Testis (tissue), 2 donors: ENCODE measurements around the gene TBX5.

Source experiments
- POLR2A ChIP-seq: fragments of 450-650 bp; IDR thresholded peaks from one replicate; pipeline ENCODE4 v1.6.1; 2017; ENCODE audit warnings: antibody characterized with exemption, mild to moderate bottlenecking, moderate library complexity
- TF ChIP-seq, protein P1 (sequence below), 3 experiments: fragments of 450-650 bp in 2 of 3; fragments of 200-600 bp in 1 of 3; sonication (generic) in 1 of 3; IDR thresholded peaks; one replicate each; pipeline ENCODE4 v1.5.1; 2016 to 2019; ENCODE audit warnings: antibody characterized with exemption in 3 of 3, mild to moderate bottlenecking in 2 of 3, moderate library complexity in 1 of 3

DNA sequence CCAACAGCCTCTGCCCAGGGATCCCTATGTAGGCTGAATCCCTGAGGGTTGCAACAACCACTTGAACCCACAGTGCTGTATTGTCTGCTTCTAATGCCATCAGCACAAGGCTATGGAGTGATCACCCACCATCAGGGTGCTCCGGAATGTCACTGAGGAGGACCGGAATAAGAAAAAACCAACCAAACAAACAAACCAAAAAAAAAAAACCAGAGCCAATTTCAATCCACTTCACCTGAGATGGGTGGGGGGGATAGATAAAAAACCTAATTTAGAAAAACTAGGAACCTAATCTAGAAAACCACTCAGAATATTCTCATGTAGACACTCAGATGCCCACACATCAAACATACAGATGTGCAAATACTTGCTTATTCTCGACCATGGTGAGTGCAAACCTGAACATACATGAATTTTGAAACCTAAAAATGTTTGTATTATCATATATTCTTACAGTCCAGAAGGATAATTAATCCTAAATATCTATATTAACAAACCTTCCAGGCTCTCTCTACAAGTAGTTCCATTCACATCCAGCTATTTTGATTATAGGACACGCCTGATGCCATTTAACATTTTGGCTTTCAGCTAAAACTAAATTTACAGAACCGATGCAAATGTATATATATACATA is 3.7 kb downstream of the TBX5 start:
- TF ChIP-seq, protein P1, sequence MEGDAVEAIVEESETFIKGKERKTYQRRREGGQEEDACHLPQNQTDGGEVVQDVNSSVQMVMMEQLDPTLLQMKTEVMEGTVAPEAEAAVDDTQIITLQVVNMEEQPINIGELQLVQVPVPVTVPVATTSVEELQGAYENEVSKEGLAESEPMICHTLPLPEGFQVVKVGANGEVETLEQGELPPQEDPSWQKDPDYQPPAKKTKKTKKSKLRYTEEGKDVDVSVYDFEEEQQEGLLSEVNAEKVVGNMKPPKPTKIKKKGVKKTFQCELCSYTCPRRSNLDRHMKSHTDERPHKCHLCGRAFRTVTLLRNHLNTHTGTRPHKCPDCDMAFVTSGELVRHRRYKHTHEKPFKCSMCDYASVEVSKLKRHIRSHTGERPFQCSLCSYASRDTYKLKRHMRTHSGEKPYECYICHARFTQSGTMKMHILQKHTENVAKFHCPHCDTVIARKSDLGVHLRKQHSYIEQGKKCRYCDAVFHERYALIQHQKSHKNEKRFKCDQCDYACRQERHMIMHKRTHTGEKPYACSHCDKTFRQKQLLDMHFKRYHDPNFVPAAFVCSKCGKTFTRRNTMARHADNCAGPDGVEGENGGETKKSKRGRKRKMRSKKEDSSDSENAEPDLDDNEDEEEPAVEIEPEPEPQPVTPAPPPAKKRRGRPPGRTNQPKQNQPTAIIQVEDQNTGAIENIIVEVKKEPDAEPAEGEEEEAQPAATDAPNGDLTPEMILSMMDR (IDR thresholded peaks at IDR 0.05) = no peak
- no peak for TF ChIP-seq POLR2A
